GM19455 (cell line): ENCODE results near the gene SIN3B.

Experiments used
- ATAC-seq: cut with Tn5 transposase; IDR thresholded peaks from one replicate; pipeline ENCODE4 v1.9.1; 2021; ENCODE audit not compliant: unreplicated experiment

Gene SIN3B

DNA sequence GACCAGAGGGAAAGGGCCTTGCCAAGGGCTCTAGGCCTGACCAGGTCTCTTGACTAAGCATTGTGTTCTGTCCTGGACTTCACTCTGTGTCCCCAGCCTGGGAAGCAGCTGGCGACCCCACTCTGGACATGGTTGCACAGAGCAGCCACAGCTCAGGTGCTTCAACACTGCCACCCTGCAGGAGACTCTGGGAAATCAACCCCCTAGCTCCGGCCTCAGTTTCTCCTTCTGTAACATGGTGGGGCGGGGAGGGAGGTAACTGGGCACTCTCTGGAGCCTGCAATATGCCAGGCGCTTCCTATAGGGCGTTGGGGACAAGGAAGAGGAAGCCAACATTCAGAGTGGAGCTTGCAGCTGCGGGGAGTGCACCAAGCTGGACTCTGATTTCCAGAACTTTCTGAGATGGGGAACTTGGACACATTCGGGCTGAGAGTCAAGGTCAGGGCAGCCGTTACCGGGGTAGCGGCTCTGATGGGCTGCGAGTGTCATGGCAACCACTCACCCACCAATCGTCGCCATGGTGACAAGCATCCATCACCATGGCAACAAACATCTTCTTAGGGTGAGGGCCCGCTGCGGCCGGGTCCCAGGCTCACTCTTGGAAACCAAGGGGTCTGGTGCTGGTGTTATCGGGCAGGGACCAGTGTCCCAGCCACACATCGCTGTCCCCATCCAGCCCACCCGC lies 72.4 kb downstream of the SIN3B start:
- no peak for ATAC-seq

DNA sequence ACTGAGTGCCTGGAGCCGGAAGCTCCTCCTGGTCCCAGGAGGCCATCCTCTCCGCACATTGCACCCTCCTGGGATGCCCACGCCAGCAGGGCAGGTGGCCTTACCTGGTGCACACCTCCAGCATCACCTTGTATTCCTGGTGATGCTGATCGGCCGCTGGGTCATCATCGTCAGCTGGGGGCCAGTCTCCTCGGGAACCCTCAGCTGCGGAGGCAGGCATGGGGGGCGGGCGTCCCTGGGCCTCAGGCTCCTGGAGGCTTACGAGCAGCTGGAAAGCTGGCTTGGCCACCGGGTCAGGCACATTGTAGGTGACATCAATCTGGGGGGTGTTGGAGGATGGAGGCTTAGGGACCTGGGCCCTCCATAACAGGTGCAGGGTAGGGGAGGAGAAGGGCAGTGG lies 73.3 kb downstream of the SIN3B start:
- no peak for ATAC-seq

DNA sequence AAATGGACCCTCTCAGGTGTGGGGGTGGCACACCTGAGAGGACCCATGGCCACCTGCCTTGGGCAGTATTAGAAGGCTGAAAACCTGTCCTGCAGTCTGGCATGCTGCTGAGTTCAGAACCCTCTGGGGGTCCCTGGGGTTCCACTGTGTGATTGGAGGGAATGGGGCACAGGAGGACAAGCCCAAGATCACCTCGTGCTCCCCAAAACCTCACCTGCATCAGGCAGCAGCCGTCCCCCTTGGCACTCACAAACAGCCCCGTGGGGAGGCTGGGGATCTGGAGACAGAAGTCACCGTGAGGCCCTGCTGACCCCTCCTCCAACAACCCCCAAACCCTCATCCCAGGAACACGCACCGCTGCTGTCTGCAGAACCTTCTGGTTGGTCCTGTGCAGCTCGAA lies 74.1 kb downstream of the SIN3B start:
- ATAC-seq, result no peak

DNA sequence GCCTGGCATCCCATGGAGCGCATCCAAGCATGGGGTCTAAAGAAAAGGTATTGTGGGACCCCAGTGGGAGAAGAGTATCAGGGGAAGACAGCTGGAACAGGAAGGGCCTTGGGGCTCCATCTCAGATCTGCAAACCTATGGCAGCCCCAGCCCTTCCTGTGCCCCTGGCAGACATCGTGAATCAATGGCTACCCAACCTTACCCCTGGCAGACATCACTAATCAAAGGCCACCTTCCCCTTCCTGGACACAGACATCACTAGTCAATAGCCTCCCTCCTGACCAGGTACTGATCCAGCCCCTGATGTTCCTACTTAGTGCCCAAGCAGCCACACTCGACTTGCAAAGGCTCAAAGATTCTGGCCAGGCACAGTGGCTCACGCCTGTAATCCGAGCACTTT lies 75.4 kb downstream of the SIN3B start:
- no peak for ATAC-seq

GRCh38 chr19:16908759-16909158 lies 79.6 kb downstream of the SIN3B start:
- ATAC-seq, result no peak

DNA sequence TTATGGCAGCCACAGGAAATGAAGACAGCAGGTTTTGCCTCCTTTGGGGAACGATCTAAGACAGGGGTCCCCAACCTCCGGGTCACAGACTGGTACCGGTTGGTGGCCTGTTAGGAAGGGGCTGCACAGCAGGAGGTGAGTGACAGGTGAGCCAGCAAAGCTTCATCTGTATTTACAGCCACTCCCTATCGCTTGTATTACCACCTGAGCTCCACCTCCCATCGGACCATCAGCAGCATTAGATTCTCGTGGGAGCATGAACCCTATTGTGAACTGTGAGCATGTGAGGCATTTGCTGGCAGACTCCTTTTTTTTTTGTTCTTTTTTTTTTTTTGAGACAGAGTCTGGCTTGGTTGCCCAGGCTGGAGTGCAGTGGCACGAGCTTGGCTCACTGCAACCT lies 81.8 kb downstream of the SIN3B start:
- ATAC-seq, result no peak

GRCh38 chr19:16912780-16913179 lies 83.6 kb downstream of the SIN3B start:
- no peak for ATAC-seq

DNA sequence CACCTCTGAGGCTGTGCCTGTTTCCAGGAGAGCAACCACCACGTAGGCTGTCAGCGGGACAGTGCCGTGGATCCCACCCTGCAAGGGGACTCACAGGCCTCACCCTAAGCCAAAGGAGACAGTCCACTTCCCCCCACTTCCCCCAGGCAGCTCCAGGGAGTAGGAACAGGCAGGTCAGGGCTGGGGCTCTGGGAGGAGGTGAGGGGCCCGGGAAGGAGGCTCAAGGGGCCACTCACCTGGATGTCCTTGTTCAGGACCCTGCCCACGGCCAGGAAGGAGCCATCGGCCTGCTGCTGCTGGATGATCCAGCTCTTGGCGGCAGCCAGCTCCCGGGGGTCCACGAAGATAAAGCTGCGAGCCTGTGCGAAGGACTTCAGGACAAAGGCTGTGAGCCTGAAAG lies 85.2 kb downstream of the SIN3B start:
- no peak for ATAC-seq

DNA sequence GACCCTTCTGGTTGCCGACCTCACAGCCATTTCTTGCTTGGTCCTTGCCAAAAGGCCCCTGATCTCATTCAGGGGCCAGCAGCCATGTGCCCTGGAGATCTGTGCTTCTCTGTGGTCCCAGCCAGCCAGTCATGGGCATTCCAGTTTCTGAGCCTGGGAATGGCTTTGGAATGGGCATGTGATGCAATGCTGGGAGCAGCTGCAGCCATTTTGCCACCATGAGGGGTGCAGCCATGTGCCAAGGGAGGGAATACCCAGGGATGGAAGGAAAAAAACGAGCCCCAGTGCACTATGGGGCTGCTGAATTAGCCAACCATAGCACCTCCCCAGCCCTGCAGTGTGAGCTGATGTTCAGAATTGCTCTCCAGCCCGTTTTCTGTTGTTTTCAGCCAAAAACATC lies 85.9 kb downstream of the SIN3B start:
- no peak for ATAC-seq

DNA sequence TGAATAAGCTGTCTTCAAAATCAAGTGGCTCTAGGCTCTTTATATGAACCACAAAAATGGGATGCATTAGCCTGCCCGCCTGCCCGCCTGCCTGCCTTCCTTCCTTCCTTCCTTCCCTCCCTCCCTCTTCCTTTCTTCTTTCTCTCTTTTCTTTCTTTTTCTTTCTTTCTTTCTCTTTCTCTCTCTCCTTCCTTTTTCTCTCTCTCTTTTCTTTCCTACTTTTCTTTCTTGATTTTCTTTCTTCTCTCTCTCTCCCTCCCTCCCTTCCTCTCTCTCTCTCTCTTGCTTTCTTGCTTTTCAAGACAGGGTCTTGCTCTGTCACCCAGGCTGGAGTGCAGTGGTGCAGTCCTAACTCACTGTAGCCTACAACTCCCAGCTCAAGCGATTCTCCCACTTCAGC lies 86.5 kb downstream of the SIN3B start:
- ATAC-seq, result no peak

DNA sequence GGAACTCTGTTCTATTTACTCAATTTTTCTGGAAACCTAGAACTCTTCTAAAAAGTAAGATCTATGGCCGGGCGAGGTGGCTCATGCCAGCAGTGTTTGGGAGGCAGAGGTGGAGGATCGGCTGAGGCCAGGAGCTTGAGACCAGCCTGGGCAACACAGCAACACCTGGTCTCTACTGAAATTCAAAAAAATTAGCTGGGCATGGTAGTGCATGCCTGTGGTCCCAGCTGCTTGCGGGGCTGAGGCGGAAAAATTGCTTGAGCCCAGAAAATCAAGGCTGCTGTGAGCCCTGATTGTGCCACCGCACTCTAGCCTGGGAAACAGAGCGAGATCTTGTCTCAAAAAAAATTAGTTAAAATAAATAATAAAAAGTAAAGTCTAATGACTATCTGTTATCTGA lies 88.2 kb downstream of the SIN3B start:
- no peak for ATAC-seq

GRCh38 chr19:16919496-16919895 lies 90.3 kb downstream of the SIN3B start:
- no peak for ATAC-seq

DNA sequence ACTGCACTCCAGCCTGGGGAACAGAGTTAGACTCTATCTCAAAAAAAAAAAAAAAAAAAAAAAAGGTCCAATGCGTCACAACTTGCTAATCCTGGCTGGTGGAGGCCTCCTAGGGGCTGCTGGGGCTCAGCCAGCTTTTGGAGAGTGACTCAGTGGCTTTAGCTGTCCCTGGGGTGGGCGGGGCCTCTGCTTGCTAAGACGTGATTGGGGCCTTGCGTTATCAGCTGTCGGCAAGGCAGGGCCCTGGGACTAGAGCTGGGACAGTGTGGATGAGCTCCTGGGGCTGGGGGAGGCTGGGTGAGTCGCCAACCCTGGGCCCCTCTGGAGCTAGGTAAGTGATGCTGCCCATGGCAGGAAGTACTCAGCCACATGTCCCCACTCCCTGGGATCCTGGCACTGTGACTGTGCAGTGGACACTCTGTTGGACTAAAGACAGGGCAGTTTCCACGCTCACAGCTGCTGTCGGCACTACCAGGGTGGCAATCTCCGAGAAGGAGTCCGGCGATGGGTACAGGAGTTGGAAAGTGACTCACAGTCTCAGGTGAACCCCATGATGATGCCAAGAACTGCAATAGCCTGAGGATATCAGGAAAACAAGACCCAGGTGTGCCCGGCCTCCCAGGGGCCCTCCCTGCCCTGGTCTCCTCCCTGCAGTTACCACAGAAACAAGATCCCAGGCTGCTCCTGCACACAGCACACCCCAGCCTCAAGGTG lies 91.8 kb downstream of the SIN3B start:
- no peak for ATAC-seq

DNA sequence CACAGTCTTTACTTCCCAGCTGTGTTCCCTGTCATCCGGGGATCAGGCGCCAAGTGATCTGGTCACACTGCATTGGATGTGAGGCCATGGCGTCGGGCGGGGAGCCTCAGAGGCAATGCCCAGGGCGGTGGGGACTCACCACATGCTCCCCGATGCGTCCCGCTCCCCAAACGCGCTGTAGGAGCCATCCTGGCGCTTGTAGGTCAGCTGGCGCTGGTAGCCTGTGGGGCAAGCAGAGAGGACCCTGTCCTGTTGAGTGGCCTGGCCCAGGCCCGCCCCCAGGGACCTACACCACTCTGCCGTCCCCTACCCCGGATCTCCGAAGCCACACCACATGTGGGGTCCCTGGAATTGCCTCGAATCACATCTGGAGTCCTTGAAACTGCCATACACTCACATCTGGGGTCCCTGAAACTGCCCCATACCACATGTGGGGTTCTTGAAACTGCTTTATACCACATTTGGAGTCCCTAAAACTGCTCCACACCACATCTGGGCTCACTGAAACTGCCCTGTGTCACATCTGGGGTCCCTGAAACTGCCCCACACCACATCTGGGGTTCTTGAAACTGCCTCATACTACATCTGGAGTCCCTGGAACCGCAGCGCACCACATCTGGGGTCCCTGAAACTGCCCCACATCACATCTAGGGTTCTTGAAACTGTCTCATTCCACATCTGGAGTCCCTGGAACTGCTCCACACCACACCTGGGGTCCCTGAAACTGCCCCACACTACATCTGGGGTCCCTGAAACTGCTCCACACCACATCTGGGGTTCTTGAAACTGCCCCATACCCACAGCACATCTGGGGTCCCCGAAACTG lies 92.8 kb downstream of the SIN3B start:
- no peak for ATAC-seq

GRCh38 chr19:16922592-16922934 lies 93.4 kb downstream of the SIN3B start:
- ATAC-seq, result no peak

- no peak for ATAC-seq
Observed at GRCh38 chr19:16922949-16923348, 93.8 kb downstream of the SIN3B start.

- ATAC-seq, result no peak
Observed at GRCh38 chr19:16927883-16928282, 98.7 kb downstream of the SIN3B start.

- no peak for ATAC-seq
Observed at GRCh38 chr19:16928351-16928750, 99.2 kb downstream of the SIN3B start.

DNA sequence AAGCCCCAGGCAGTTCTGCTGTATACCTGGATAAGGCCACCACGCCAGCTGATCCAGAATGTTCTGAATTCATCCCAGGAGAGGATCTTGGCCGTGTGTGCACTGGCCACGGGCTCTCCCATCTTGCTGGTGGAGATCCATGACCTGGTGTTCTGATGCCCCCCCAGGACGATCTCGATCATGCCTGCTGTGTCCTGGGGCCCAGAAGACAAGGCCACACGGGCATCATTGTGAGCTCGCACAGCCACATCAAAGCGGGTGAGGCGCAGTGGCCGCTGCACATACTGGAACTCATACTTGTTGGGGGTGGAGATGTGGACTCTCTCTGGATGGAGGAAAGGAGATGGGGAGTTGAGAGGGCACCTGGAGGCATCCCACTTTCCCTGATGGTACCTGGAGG lies 99.7 kb downstream of the SIN3B start:
- ATAC-seq, result no peak
